ENCODE data around the gene ELFN1.

DNA sequence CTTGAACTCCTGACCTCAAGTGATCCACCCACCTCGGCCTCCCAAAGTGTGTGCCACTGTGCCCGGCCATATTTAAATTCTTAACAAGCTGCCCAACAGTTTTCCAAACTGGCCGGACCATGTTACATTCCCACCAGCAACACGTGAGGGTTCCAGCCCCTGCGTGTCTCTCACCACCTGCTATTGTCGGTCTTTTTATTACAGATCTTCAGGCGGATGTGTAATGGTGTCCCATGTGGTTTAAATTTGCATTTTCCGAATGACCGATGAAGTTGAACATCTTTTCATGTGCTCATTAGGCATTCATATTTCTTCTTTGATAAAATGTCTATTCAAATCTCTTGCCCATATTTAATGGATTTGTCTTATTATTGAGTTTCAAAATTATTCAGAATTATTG, 11.5 kb downstream of the ELFN1 start:
- TF ChIP-seq POLR2AphosphoS5 (IDR thresholded peaks at IDR 0.05; ENCODE audit: low read depth, low read length) (no peak), TAF1 (IDR thresholded peaks at IDR 0.05; ENCODE audit: borderline replicate concordance, low read depth, low read length) (no peak)
